HG03159 (cell line): Measurements from ENCODE around the gene FHOD3.

Experiments
- ATAC-seq: cut with Tn5 transposase; IDR thresholded peaks from one replicate; pipeline ENCODE4 v1.9.1; 2021; ENCODE audit warnings: mild to moderate bottlenecking, moderate library complexity; ENCODE audit not compliant: unreplicated experiment

Gene FHOD3

GRCh38 chr18:36321658-36322407 is 24.3 kb downstream of the FHOD3 start:
- no peak for ATAC-seq

- no peak for ATAC-seq
Measured at GRCh38 chr18:36322408-36322728, 24.9 kb downstream of the FHOD3 start.

- no peak for ATAC-seq
Measured at GRCh38 chr18:36322734-36323133, 25.2 kb downstream of the FHOD3 start.

GRCh38 chr18:36323421-36323820 is 25.9 kb downstream of the FHOD3 start:
- ATAC-seq: no peak

- ATAC-seq: no peak
Measured at GRCh38 chr18:36325846-36326245, 28.3 kb downstream of the FHOD3 start.

GRCh38 chr18:36326771-36327170 is 29.3 kb downstream of the FHOD3 start:
- no peak for ATAC-seq

GRCh38 chr18:36327352-36328316 is 30.1 kb downstream of the FHOD3 start:
- no peak for ATAC-seq

GRCh38 chr18:36328385-36328858 is 30.9 kb downstream of the FHOD3 start:
- ATAC-seq: no peak

- no peak for ATAC-seq
Measured at GRCh38 chr18:36328916-36329315, 31.4 kb downstream of the FHOD3 start.

- ATAC-seq: no peak
Measured at GRCh38 chr18:36329684-36330434, 32.3 kb downstream of the FHOD3 start.

- no peak for ATAC-seq
Measured at GRCh38 chr18:36330435-36331052, 33.0 kb downstream of the FHOD3 start.

GRCh38 chr18:36331521-36331971 is 34.0 kb downstream of the FHOD3 start:
- ATAC-seq: no peak

- ATAC-seq: no peak
Measured at GRCh38 chr18:36333414-36333813, 35.9 kb downstream of the FHOD3 start.

GRCh38 chr18:36334798-36335197 is 37.3 kb downstream of the FHOD3 start:
- ATAC-seq: no peak

- ATAC-seq: no peak
Measured at GRCh38 chr18:36335476-36336279, 38.2 kb downstream of the FHOD3 start.

GRCh38 chr18:36337679-36338402 is 40.3 kb downstream of the FHOD3 start:
- ATAC-seq: peak; percentile 48

GRCh38 chr18:36338403-36338933 is 41.0 kb downstream of the FHOD3 start:
- ATAC-seq: no peak

- no peak for ATAC-seq
Measured at GRCh38 chr18:36340246-36340645, 42.7 kb downstream of the FHOD3 start.

GRCh38 chr18:36341944-36342343 is 44.4 kb downstream of the FHOD3 start:
- no peak for ATAC-seq
